Measurements from ENCODE around the gene POLRMT.
A peak's percentile ranks its signal among the peaks of the same experiment; 100 is the strongest.

GRCh38 chr19:574658-575526 is 58.4 kb downstream of the POLRMT start:
- TF ChIP-seq EP300 (IDR thresholded peaks at IDR 0.05) (no peak), POLR2A (IDR thresholded peaks at IDR 0.05) (no peak), POLR2AphosphoS5 (IDR thresholded peaks at IDR 0.05) (peak in 1 of 3 donors; percentile 13)

Data from stomach (tissue), 4 donors.